AG09319 (cell line): ENCODE measurements around the gene SLC22A12.

Source experiments
- DNase-seq: peaks from one replicate; pipeline ENCODE4 v3.0.0-alpha.2; 2010; ENCODE audit warnings: low read depth; ENCODE audit errors: extremely low read depth
- TF ChIP-seq, protein P1 (sequence below): IDR thresholded peaks from 2 replicates; pipeline ENCODE4 v1.5.1; 2011; ENCODE audit warnings: low read depth, mild to moderate bottlenecking, inconsistent platforms, low read length, moderate library complexity

SLC22A12 gene

DNA sequence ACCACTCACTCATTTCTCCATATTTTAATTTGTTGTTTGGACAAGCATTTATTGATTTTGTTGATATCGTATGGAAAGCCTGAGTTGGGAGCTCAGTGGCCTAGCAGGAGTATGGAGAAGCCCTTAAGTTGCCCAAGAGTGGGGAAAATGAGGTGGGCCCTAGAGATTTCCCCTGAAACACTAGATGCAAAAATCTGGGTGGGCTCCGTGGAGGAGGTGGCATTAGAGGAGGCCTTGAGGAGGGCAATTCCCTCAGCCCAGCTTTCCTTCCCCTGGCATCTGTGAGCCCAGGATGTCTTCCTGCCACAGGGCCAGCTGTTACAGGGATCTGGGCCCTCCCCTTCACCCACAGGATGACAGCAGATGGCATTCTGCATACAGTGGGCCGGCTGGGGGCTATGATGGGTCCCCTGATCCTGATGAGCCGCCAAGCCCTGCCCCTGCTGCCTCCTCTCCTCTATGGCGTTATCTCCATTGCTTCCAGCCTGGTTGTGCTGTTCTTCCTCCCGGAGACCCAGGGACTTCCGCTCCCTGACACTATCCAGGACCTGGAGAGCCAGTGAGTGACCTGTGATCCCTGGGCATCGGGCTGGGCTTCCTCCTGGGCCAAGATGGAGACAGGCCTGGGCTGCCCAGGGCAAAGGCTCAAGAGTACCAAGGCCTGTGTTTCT, 21.6 kb upstream of the SLC22A12 start:
- no peak for DNase-seq
- TF ChIP-seq, protein P1, sequence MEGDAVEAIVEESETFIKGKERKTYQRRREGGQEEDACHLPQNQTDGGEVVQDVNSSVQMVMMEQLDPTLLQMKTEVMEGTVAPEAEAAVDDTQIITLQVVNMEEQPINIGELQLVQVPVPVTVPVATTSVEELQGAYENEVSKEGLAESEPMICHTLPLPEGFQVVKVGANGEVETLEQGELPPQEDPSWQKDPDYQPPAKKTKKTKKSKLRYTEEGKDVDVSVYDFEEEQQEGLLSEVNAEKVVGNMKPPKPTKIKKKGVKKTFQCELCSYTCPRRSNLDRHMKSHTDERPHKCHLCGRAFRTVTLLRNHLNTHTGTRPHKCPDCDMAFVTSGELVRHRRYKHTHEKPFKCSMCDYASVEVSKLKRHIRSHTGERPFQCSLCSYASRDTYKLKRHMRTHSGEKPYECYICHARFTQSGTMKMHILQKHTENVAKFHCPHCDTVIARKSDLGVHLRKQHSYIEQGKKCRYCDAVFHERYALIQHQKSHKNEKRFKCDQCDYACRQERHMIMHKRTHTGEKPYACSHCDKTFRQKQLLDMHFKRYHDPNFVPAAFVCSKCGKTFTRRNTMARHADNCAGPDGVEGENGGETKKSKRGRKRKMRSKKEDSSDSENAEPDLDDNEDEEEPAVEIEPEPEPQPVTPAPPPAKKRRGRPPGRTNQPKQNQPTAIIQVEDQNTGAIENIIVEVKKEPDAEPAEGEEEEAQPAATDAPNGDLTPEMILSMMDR = no peak

DNA sequence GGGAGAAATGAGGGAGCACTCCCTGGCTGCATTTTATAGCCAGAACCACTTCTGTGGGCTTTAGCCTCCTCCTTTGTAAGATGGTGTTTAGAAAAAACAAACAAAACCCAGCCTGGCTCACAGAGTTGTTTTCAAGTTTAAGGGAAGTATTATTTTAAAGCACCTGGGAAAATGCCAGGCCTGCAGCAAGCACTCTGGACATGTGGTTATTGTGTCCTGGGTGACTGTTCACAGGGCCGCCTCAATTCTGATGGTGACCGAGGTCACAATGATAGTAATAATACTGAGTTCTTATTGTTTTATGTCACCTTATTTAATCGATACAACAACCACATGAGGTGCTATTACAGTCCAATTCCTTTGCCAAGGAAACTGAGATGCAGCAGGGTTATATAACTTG, 20.7 kb upstream of the SLC22A12 start:
- no peak for DNase-seq
- TF ChIP-seq, protein P1 = no peak

DNA sequence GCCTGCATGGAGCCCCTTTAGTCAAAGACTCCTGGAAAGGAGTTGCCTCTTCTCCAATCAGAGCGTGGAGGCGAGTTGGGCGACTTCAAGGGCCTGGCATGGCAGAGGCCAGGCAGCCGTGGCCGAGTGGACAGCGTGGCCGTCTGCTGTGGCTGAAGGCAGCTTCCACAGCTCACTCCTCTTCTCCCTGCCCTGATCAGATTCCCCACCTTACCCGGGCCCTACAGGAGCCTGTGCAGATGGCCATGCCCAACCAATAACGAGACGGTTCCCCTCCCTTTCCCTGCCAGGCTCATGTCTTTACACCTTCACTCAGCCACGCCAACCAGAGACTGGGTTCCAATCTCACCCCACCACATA, 20.0 kb upstream of the SLC22A12 start:
- TF ChIP-seq, protein P1 = no peak

DNA sequence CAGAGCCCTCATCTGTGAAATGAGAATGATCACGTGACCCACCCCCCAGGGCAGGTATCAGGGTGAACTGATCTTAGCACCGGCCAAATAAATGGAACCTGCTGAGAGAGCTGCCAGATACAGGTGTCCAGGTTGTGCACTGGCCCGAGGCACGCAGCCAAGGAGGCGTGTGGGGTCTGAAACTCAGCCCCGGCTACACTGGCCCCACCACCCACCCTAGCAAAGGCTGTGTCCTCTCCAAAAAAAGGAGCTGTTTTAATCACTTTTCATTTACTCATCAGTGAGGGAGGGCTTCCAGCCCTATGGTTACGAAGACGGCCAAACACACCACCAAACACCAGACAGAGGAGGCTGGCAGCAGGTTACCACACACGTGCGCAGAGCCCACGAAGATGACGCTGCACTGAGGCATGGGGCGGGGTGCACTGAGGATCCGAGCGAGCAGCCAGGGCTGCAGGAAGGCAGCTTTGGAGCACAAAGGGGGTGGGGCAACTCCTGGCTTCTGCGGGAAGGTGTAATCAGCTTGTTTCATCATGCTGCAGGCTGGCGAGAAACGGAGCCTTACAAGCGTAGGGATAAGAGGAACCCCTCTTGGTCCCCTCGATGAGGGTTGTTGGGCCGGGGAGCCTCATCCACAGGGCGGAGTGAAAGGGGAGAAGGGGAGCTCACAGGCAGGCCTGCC, 19.5 kb upstream of the SLC22A12 start:
- DNase-seq = no peak
- TF ChIP-seq, protein P1 = no peak

More for the DNA sequence above, 20.0 kb upstream of the SLC22A12 start:
- DNase-seq = no peak

DNA sequence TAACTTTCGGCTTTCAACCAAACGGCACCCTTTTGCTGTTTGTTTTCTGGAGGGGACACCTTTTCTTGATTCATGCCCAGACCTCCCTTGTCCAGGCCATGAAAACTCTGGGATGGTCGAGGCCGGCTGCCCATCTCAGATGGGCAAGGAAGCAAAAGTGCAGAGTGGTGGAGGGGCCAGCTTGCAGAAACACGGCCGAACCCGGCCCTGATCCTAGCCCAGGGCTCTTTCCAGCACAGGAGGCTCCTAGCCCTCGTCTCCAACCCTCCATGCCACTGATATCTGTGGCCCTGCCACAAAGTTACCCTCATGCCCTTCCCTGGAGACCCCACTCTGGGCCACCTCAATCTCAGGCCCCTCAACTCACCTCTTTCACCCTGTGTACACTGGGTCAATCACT, 18.9 kb upstream of the SLC22A12 start:
- TF ChIP-seq, protein P1 = no peak
- no peak for DNase-seq

DNA sequence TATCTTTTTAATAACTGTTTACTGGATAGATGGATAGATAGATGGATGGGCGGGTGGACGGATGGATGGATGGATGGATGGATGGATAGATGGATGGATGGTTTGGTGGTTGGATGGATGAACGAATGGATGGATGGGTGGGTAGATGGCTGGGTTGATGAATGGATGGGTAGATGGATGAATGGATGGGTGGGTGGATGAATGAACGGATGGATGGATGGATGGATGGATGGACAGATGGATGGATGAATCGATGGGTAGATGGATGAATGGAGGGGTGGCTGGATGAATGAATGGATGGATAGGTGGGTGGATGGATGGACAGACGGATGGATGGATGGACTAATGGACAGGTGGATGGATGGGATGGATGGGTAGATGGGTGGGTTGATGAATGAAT, 13.8 kb upstream of the SLC22A12 start:
- no peak for DNase-seq
- TF ChIP-seq, protein P1 = no peak

DNA sequence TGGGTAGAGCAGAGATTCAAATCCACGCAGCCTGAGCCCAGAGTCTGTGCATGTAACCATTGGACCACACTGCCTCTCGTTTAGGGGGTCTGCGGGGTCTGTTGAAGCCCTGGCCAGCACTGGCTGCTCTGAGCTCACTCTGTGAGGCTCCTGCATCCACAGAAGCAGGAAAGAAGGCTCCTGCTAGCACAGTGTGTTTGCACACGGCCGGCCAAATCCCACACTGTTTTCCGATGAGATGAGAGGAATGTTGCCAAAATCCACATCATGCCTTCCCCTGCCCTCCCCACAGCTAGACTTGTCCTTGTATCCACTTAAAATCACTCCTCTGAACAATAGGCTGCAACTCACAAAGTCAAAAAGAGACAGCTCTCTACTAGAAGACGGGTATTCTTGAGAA, 10.6 kb upstream of the SLC22A12 start:
- no peak for DNase-seq

More for the DNA sequence above, 10.6 kb upstream of the SLC22A12 start:
- TF ChIP-seq, protein P1 = no peak
